KOPT-K1 (cell line): Measurements from ENCODE around the gene ERC1.

Source experiments
- H3K27ac ChIP-seq: fragments of 200-600 bp; sonication (generic); 2 replicates; pipeline ENCODE4 v1.5.1; 2016; ENCODE audit warnings: antibody characterized with exemption, mild to moderate bottlenecking, low read depth, low read length; ENCODE audit not compliant: poor library complexity, severe bottlenecking
- H3K36me3 ChIP-seq: fragments of 200-600 bp; sonication (generic); 2 replicates; pipeline ENCODE4 v1.5.1; 2017; ENCODE audit warnings: antibody characterized with exemption, mild to moderate bottlenecking, low read length, moderate library complexity; ENCODE audit not compliant: insufficient read depth
- H3K9me3 ChIP-seq: fragments of 200-600 bp; sonication (generic); 2 replicates; pipeline ENCODE4 v1.5.1; 2017; ENCODE audit warnings: antibody characterized with exemption, low read length, mild to moderate bottlenecking; ENCODE audit not compliant: insufficient read depth, poor library complexity, severe bottlenecking

Gene ERC1

GRCh38 chr12:1356285-1356684, 365.3 kb downstream of the ERC1 start:
- Histone ChIP-seq H3K9me3 (no peaks in the 10 kb centered on the region), H3K36me3 (no peaks in the 10 kb centered on the region), H3K27ac (no peak overlapping the region)

- Histone ChIP-seq H3K9me3 (no peaks in the 10 kb centered on the region), H3K36me3 (no peaks in the 10 kb centered on the region), H3K27ac (no peak overlapping the region)
Observed at GRCh38 chr12:1357171-1357570, 366.1 kb downstream of the ERC1 start.

GRCh38 chr12:1357711-1358110, 366.7 kb downstream of the ERC1 start:
- Histone ChIP-seq H3K36me3 (no peaks in the 10 kb centered on the region), H3K9me3 (no peaks in the 10 kb centered on the region), H3K27ac (no peak overlapping the region)

GRCh38 chr12:1360441-1361210, 369.6 kb downstream of the ERC1 start:
- Histone ChIP-seq H3K36me3 (no peaks in the 10 kb centered on the region), H3K27ac (no peak overlapping the region)

GRCh38 chr12:1362143-1362662, 371.2 kb downstream of the ERC1 start:
- Histone ChIP-seq H3K36me3 (no peaks in the 10 kb centered on the region), H3K27ac (no peak overlapping the region), H3K9me3 (no peaks in the 10 kb centered on the region)

More at GRCh38 chr12:1360441-1361210, 369.6 kb downstream of the ERC1 start:
- H3K9me3 ChIP-seq, result no peaks in the 10 kb centered on the region

GRCh38 chr12:1365703-1366102, 374.7 kb downstream of the ERC1 start:
- Histone ChIP-seq H3K36me3 (no peaks in the 10 kb centered on the region), H3K9me3 (no peaks in the 10 kb centered on the region), H3K27ac (no peak overlapping the region)

GRCh38 chr12:1367331-1368291, 376.6 kb downstream of the ERC1 start:
- Histone ChIP-seq H3K9me3 (no peaks in the 10 kb centered on the region), H3K36me3 (no peaks in the 10 kb centered on the region), H3K27ac (no peak overlapping the region)

- no peaks in the 10 kb centered on the region for H3K36me3 ChIP-seq
- no peak overlapping the region for H3K27ac ChIP-seq
- no peaks in the 10 kb centered on the region for H3K9me3 ChIP-seq
Observed at GRCh38 chr12:1369460-1369859, 378.4 kb downstream of the ERC1 start.

- no peak overlapping the region for H3K27ac ChIP-seq
- H3K9me3 ChIP-seq, result no peaks in the 10 kb centered on the region
- no peaks in the 10 kb centered on the region for H3K36me3 ChIP-seq
Observed at GRCh38 chr12:1369938-1370500, 379.0 kb downstream of the ERC1 start.

- Histone ChIP-seq H3K36me3 (no peaks in the 10 kb centered on the region), H3K9me3 (no peaks in the 10 kb centered on the region), H3K27ac (no peak overlapping the region)
Observed at GRCh38 chr12:1373901-1374735, 383.1 kb downstream of the ERC1 start.

- no peaks in the 10 kb centered on the region for H3K36me3 ChIP-seq
- H3K27ac ChIP-seq, result no peak overlapping the region
- no peaks in the 10 kb centered on the region for H3K9me3 ChIP-seq
Observed at GRCh38 chr12:1375323-1375722, 384.3 kb downstream of the ERC1 start.

- Histone ChIP-seq H3K36me3 (no peaks in the 10 kb centered on the region), H3K9me3 (no peaks in the 10 kb centered on the region), H3K27ac (no peak overlapping the region)
Observed at GRCh38 chr12:1377117-1377516, 386.1 kb downstream of the ERC1 start.

- H3K27ac ChIP-seq, result no peak overlapping the region
- no peaks in the 10 kb centered on the region for H3K9me3 ChIP-seq
- no peaks in the 10 kb centered on the region for H3K36me3 ChIP-seq
Observed at GRCh38 chr12:1377681-1378080, 386.7 kb downstream of the ERC1 start.

GRCh38 chr12:1380171-1380851, 389.3 kb downstream of the ERC1 start:
- H3K27ac ChIP-seq, result no peak overlapping the region
- H3K36me3 ChIP-seq, result no peaks in the 10 kb centered on the region
- no peaks in the 10 kb centered on the region for H3K9me3 ChIP-seq
